DND-41 (cell line): ENCODE measurements around the gene TTLL11.

ENCODE experiments used
- ATAC-seq: fragments of 200-7000 bp; cut with Tn5 transposase; 3 replicates; pipeline ENCODE4 v1.9.1; 2021; ENCODE audit warnings: low read depth; ENCODE audit not compliant: insufficient read depth
- DNase-seq: peaks from one replicate; pipeline ENCODE4 v3.0.0-alpha.2; 2020
- H2AFZ ChIP-seq: 2 replicates; pipeline ENCODE4 v1.6.0; 2012; ENCODE audit warnings: low read depth, low read length
- H3K27ac ChIP-seq: 2 replicates; pipeline ENCODE4 v1.5.1; 2012; ENCODE audit warnings: low read length, inconsistent platforms
- H3K27me3 ChIP-seq: fragments of 200-600 bp; sonication (generic); 2 replicates; pipeline ENCODE4 v1.6.0; 2012; ENCODE audit warnings: low read length, mild to moderate bottlenecking, inconsistent platforms; ENCODE audit not compliant: insufficient read depth, poor library complexity
- H3K36me3 ChIP-seq: 2 replicates; pipeline ENCODE4 v1.5.1; 2012; ENCODE audit warnings: low read length, inconsistent platforms; ENCODE audit not compliant: insufficient read depth
- H3K4me1 ChIP-seq: 2 replicates; pipeline ENCODE4 v1.5.1; 2012; ENCODE audit warnings: mild to moderate bottlenecking, low read length; ENCODE audit not compliant: insufficient read depth
- H3K4me2 ChIP-seq: 2 replicates; pipeline ENCODE4 v1.6.0; 2012; ENCODE audit warnings: mild to moderate bottlenecking, moderate library complexity, low read length, inconsistent platforms; ENCODE audit not compliant: insufficient read depth
- H3K4me3 ChIP-seq, 2 experiments: fragments of 200-600 bp in 1 of 2; shearing (Covaris generic) in 1 of 2; 2 replicates each; pipeline ENCODE4 v1.5.1; 2012 to 2016; ENCODE audit warnings: inconsistent platforms in 2 of 2, low read length in 2 of 2, mild to moderate bottlenecking in 2 of 2, low read depth in 1 of 2, moderate library complexity in 1 of 2
- H3K79me2 ChIP-seq: 2 replicates; pipeline ENCODE4 v1.6.0; 2012; ENCODE audit warnings: low read length, inconsistent platforms; ENCODE audit not compliant: insufficient read depth
- H3K9ac ChIP-seq: 2 replicates; pipeline ENCODE4 v1.6.0; 2012; ENCODE audit warnings: low read depth, mild to moderate bottlenecking, inconsistent platforms, low read length, moderate library complexity
- H3K9me3 ChIP-seq: 2 replicates; pipeline ENCODE4 v1.5.1; 2012; ENCODE audit warnings: low read length, moderate library complexity, mild to moderate bottlenecking, inconsistent platforms; ENCODE audit not compliant: insufficient read depth, severe bottlenecking
- H4K20me1 ChIP-seq: 2 replicates; pipeline ENCODE4 v1.6.0; 2012; ENCODE audit warnings: low read length; ENCODE audit not compliant: insufficient read depth
- CTCF ChIP-seq: IDR thresholded peaks from 2 replicates; pipeline ENCODE4 v1.5.1; 2012; ENCODE audit warnings: borderline replicate concordance, low read length, moderate library complexity, mild to moderate bottlenecking; ENCODE audit not compliant: poor library complexity, severe bottlenecking; ENCODE audit errors: extremely low read depth
- EZH2 ChIP-seq: IDR thresholded peaks from 3 replicates; pipeline ENCODE4 v1.6.1; 2012; ENCODE audit warnings: borderline replicate concordance, low read depth, mild to moderate bottlenecking, moderate library complexity, low read length, inconsistent platforms; ENCODE audit not compliant: severe bottlenecking

TTLL11 gene

GRCh38 chr9:121790841-121791240 lies 302.3 kb downstream of the TTLL11 start:
- peaks cover 4% of the 10 kb centered on the region for H3K27me3 ChIP-seq
- no peaks in the 10 kb centered on the region for H3K79me2 ChIP-seq
- H3K9me3 ChIP-seq = no peaks in the 10 kb centered on the region
- H3K36me3 ChIP-seq = no peaks in the 10 kb centered on the region
- ATAC-seq (no peak), DNase-seq (no peak)
- TF ChIP-seq EZH2 (no peak), CTCF (no peak)
- no peaks in the 10 kb centered on the region for H3K4me1 ChIP-seq
- no peak overlapping the region for H3K4me2 ChIP-seq
- no peak overlapping the region for H3K9ac ChIP-seq
- H4K20me1 ChIP-seq = no peaks in the 10 kb centered on the region
- H3K27ac ChIP-seq = no peak overlapping the region
- H3K4me3 ChIP-seq = no peak overlapping the region
- no peak overlapping the region for H2AFZ ChIP-seq

- H3K4me3 ChIP-seq = no peak overlapping the region
- TF ChIP-seq CTCF = no peak
- no peak for TF ChIP-seq EZH2
- no peaks in the 10 kb centered on the region for H4K20me1 ChIP-seq
- peaks cover 5% of the 10 kb centered on the region; the same call in 1 of the 2 replicates for H3K4me1 ChIP-seq
- H3K79me2 ChIP-seq = no peaks in the 10 kb centered on the region
- H3K27me3 ChIP-seq = peaks cover 4% of the 10 kb centered on the region
- H3K4me2 ChIP-seq = no peak overlapping the region
- no peaks in the 10 kb centered on the region for H3K9me3 ChIP-seq
- H3K27ac ChIP-seq = no peak overlapping the region
- no peaks in the 10 kb centered on the region for H3K36me3 ChIP-seq
- DNase-seq (no peak), ATAC-seq (no peak)
- no peak overlapping the region for H2AFZ ChIP-seq
- no peak overlapping the region for H3K9ac ChIP-seq
These were observed 304.3 kb downstream of the TTLL11 start for GRCh38 chr9:121788686-121789366.

GRCh38 chr9:121786998-121787422 lies 306.1 kb downstream of the TTLL11 start:
- Histone ChIP-seq H3K27me3 (peaks cover 4% of the 10 kb centered on the region), H2AFZ (no peak overlapping the region), H3K27ac (no peak overlapping the region), H4K20me1 (no peaks in the 10 kb centered on the region; the same call in 1 of the 2 replicates), H3K9ac (no peak overlapping the region), H3K4me2 (no peak overlapping the region), H3K36me3 (no peaks in the 10 kb centered on the region), H3K4me1 (peaks cover 7% of the 10 kb centered on the region; the same call in 1 of the 2 replicates), H3K79me2 (no peaks in the 10 kb centered on the region), H3K4me3 (no peak overlapping the region), H3K9me3 (no peaks in the 10 kb centered on the region)
- TF ChIP-seq EZH2 = no peak
- TF ChIP-seq CTCF = no peak
- DNase-seq = no peak
- ATAC-seq = no peak
